ENCODE data around the gene YAE1. TPM values are rescaled to one million over a fixed set of nuclear protein-coding genes. Genes with fewer than 3 reads are reported as not detected.

The YAE1 gene
- total RNA-seq, 2 donors from 2014 or later, result 11.9 to 19.9 TPM

GRCh38 chr7:39531818-39532217 lies 34.4 kb upstream of the YAE1 start:
- no peaks in the 10 kb centered on the region for H3K27me3 ChIP-seq (replicated peaks; ENCODE audit: insufficient read depth)
- no peaks in the 10 kb centered on the region for H3K4me1 ChIP-seq (ENCODE audit: control insufficient read depth in 1 of 2, low read depth in 2 of 2)
- H3K4me3 ChIP-seq, result no peak overlapping the region
- no peak for DNase-seq (ENCODE audit: low spot score)
- no peaks in the 10 kb centered on the region for H3K36me3 ChIP-seq
- no peak for TF ChIP-seq CTCF (IDR thresholded peaks at IDR 0.05)
- no peak for ATAC-seq (ENCODE audit: insufficient number of reproducible peaks, low FRiP score, low read depth)
- H3K9me3 ChIP-seq, result no peaks in the 10 kb centered on the region
- no peak overlapping the region for H3K27ac ChIP-seq

GRCh38 chr7:39532832-39533231 lies 33.4 kb upstream of the YAE1 start:
- no peak overlapping the region for H3K4me3 ChIP-seq
- no peaks in the 10 kb centered on the region for H3K4me1 ChIP-seq (ENCODE audit: control insufficient read depth in 1 of 2, low read depth in 2 of 2)
- no peak for TF ChIP-seq CTCF (IDR thresholded peaks at IDR 0.05)
- ATAC-seq (ENCODE audit: insufficient number of reproducible peaks, low FRiP score, low read depth) (no peak), DNase-seq (ENCODE audit: low spot score) (no peak)
- no peaks in the 10 kb centered on the region for H3K9me3 ChIP-seq
- no peaks in the 10 kb centered on the region for H3K36me3 ChIP-seq
- H3K27ac ChIP-seq, result no peak overlapping the region
- no peaks in the 10 kb centered on the region for H3K27me3 ChIP-seq (replicated peaks; ENCODE audit: insufficient read depth)

GRCh38 chr7:39534599-39534998 lies 31.6 kb upstream of the YAE1 start:
- Histone ChIP-seq H3K36me3 (no peaks in the 10 kb centered on the region), H3K4me1 (ENCODE audit: control insufficient read depth in 1 of 2, low read depth in 2 of 2) (no peaks in the 10 kb centered on the region), H3K27ac (no peak overlapping the region), H3K27me3 (replicated peaks; ENCODE audit: insufficient read depth) (no peaks in the 10 kb centered on the region), H3K9me3 (no peaks in the 10 kb centered on the region), H3K4me3 (no peak overlapping the region)
- TF ChIP-seq CTCF (IDR thresholded peaks at IDR 0.05), result no peak
- DNase-seq (ENCODE audit: low spot score), result no peak
- ATAC-seq (ENCODE audit: insufficient number of reproducible peaks, low FRiP score, low read depth), result no peak

- TF ChIP-seq CTCF (IDR thresholded peaks at IDR 0.05), result no peak
- ATAC-seq (ENCODE audit: insufficient number of reproducible peaks, low FRiP score, low read depth), result no peak
These were observed 31.1 kb upstream of the YAE1 start for GRCh38 chr7:39535064-39535463.

GRCh38 chr7:39535720-39536119 lies 30.5 kb upstream of the YAE1 start:
- TF ChIP-seq CTCF (IDR thresholded peaks at IDR 0.05), result no peak
- no peaks in the 10 kb centered on the region for H3K36me3 ChIP-seq
- H3K27ac ChIP-seq, result no peak overlapping the region
- H3K9me3 ChIP-seq, result no peaks in the 10 kb centered on the region
- no peaks in the 10 kb centered on the region for H3K27me3 ChIP-seq (replicated peaks; ENCODE audit: insufficient read depth)
- H3K4me3 ChIP-seq, result no peak overlapping the region
- ATAC-seq (ENCODE audit: insufficient number of reproducible peaks, low FRiP score, low read depth) (no peak), DNase-seq (ENCODE audit: low spot score) (no peak)
- H3K4me1 ChIP-seq (ENCODE audit: control insufficient read depth in 1 of 2, low read depth in 2 of 2), result no peaks in the 10 kb centered on the region

More at GRCh38 chr7:39535064-39535463, 31.1 kb upstream of the YAE1 start:
- DNase-seq (ENCODE audit: low spot score), result no peak
- Histone ChIP-seq H3K27me3 (replicated peaks; ENCODE audit: insufficient read depth) (no peaks in the 10 kb centered on the region), H3K36me3 (no peaks in the 10 kb centered on the region), H3K27ac (no peak overlapping the region), H3K9me3 (no peaks in the 10 kb centered on the region), H3K4me1 (ENCODE audit: control insufficient read depth in 1 of 2, low read depth in 2 of 2) (no peaks in the 10 kb centered on the region), H3K4me3 (no peak overlapping the region)

Measured in thoracic aorta (tissue), 2 donors.